Measurements from ENCODE around the gene ENO3.

DNA sequence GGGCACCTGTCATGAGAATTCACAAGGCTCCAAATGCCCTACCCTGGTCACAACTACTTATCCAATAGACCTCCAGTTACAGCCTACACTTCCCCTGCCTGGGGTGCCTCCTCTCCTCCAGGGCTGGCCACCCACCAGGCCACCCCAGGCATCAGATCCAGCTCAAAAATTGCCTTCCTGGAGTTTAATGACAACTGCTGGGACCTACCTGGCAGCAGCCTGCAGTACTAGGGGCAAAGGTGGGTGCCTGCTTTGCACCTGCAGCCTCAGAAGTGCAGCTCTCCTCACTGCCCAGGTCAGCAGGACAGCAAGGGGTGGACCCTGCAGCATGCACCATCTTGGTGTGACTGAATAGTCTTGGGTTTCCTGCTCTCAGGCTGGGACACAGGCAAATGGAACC is 15.3 kb upstream of the ENO3 start:
- TF ChIP-seq, protein P1, sequence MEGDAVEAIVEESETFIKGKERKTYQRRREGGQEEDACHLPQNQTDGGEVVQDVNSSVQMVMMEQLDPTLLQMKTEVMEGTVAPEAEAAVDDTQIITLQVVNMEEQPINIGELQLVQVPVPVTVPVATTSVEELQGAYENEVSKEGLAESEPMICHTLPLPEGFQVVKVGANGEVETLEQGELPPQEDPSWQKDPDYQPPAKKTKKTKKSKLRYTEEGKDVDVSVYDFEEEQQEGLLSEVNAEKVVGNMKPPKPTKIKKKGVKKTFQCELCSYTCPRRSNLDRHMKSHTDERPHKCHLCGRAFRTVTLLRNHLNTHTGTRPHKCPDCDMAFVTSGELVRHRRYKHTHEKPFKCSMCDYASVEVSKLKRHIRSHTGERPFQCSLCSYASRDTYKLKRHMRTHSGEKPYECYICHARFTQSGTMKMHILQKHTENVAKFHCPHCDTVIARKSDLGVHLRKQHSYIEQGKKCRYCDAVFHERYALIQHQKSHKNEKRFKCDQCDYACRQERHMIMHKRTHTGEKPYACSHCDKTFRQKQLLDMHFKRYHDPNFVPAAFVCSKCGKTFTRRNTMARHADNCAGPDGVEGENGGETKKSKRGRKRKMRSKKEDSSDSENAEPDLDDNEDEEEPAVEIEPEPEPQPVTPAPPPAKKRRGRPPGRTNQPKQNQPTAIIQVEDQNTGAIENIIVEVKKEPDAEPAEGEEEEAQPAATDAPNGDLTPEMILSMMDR (IDR thresholded peaks at IDR 0.05), result no peak
- TF ChIP-seq POLR2A (IDR thresholded peaks at IDR 0.05), result no peak
- no peak for TF ChIP-seq POLR2AphosphoS5 (IDR thresholded peaks at IDR 0.05)
